Fibroblast of the aortic adventitia (primary cell): ENCODE measurements around the gene PDE6C. TPM values are rescaled to one million over a fixed set of nuclear protein-coding genes. Genes with fewer than 3 reads are reported as not detected.

Experiments used
- DNase-seq: peaks from one replicate; pipeline ENCODE4 v3.0.0-alpha.2; 2010; ENCODE audit warnings: low read depth
- H3K4me3 ChIP-seq: 2 replicates; pipeline ENCODE4 v1.5.1; 2011; ENCODE audit warnings: low read depth, mild to moderate bottlenecking, control low read depth, low read length, moderate library complexity
- CTCF ChIP-seq: IDR thresholded peaks from 2 replicates; pipeline ENCODE4 v1.5.1; 2011; ENCODE audit warnings: mild to moderate bottlenecking, low read length, control low read depth, inconsistent platforms; ENCODE audit not compliant: insufficient read depth
- total RNA-seq: library from RNA; depleted of rRNA; stranded (reverse); fragments of >200 nt; gene quantifications from 2 replicates; pipeline ENCODE4 v1.2.3, GENCODE V29; 2012; ENCODE audit warnings: low replicate concordance

PDE6C gene
- total RNA-seq, 1 donor = not detected

- TF ChIP-seq CTCF = no peak
- H3K4me3 ChIP-seq = no peak overlapping the region
- no peak for DNase-seq
Measured at GRCh38 chr10:93572606-93573005, 39.7 kb upstream of the PDE6C start.

- no peak for TF ChIP-seq CTCF
- H3K4me3 ChIP-seq = no peak overlapping the region
- DNase-seq = no peak
Measured at GRCh38 chr10:93573051-93573909, 39.1 kb upstream of the PDE6C start.

GRCh38 chr10:93573924-93574323, 38.4 kb upstream of the PDE6C start:
- no peak overlapping the region for H3K4me3 ChIP-seq
- DNase-seq = no peak
- no peak for TF ChIP-seq CTCF

- no peak for DNase-seq
- no peak for TF ChIP-seq CTCF
- no peak overlapping the region for H3K4me3 ChIP-seq
Measured at GRCh38 chr10:93576888-93577287, 35.4 kb upstream of the PDE6C start.

GRCh38 chr10:93577565-93577964, 34.8 kb upstream of the PDE6C start:
- no peak overlapping the region for H3K4me3 ChIP-seq
- no peak for DNase-seq
- no peak for TF ChIP-seq CTCF

- TF ChIP-seq CTCF = no peak
- H3K4me3 ChIP-seq = no peak overlapping the region
- no peak for DNase-seq
Measured at GRCh38 chr10:93579089-93579488, 33.2 kb upstream of the PDE6C start.
